HUES6 (cell line): ENCODE results near the gene ITIH4.

Source experiments
- H3K27ac ChIP-seq: 2 replicates; pipeline ENCODE4 v1.7.0; 2013; ENCODE audit warnings: low read depth, mild to moderate bottlenecking, low read length, inconsistent platforms
- H3K27me3 ChIP-seq: 2 replicates; pipeline ENCODE4 v1.6.1; 2013; ENCODE audit warnings: low read length; ENCODE audit not compliant: control insufficient read depth, insufficient read depth
- H3K36me3 ChIP-seq: 2 replicates; pipeline ENCODE4 v1.6.1; 2013; ENCODE audit warnings: low read length; ENCODE audit not compliant: control insufficient read depth, insufficient read depth
- H3K4me1 ChIP-seq: 2 replicates; pipeline ENCODE4 v1.6.1; 2013; ENCODE audit warnings: low read length; ENCODE audit not compliant: control insufficient read depth, insufficient read depth
- H3K4me3 ChIP-seq: 2 replicates; pipeline ENCODE4 v1.5.1; 2013; ENCODE audit warnings: low read depth, low read length
- H3K9ac ChIP-seq: one replicate; pipeline ENCODE4 v1.6.1; 2013; ENCODE audit warnings: mild to moderate bottlenecking, low read length
- H3K9me3 ChIP-seq: 2 replicates; pipeline ENCODE4 v1.6.1; 2013; ENCODE audit warnings: low read depth, low read length; ENCODE audit not compliant: control insufficient read depth, insufficient read depth

ITIH4 gene

DNA sequence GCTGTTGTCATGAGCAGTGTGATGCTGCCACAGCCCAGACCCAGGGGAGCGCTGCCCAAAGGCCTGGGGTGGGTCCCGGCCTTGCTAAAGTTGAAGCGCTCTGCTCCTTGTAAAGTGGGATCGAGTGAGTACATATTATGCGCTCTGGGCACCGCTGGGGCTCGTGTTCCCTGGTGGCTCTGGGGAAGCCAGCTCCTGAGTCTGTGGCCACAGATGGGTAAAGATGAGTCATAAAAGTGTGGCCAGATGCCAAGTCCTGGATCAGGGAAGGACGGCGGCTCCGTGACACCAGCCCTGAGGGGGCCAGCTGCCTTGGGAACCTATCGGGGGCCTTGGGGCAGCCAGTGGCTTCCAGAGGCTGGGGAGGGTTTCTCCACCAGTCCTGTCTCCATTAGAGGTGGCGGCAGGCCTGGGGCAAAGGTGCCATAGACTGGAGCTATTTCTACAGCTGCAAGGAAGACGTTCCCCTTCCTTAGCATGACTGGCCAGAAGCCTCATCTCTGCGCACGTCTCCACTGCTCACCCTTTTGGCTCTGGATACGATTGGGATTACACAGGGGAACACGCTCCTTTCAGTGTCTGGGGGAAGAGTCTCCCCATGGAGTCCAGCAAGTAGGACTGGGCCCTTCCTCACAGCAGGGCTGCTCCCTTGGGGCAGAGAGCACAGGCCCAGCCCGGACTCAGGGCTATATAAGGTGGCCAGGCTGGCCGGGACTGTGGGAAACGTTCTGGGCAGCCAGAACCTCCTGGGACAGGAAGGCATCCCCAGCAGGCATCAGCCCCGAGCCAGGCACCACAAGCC lies 1.2 kb upstream of the ITIH4 start:
- Histone ChIP-seq H3K27me3 (no peaks in the 10 kb centered on the region), H3K4me3 (no peak overlapping the region), H3K27ac (no peak overlapping the region), H3K9ac (no peak overlapping the region), H3K4me1 (peaks cover 9% of the 10 kb centered on the region; the same call in 1 of the 2 replicates), H3K9me3 (no peaks in the 10 kb centered on the region), H3K36me3 (0 out of 2 replicates have a peak, but pooled peaks cover 5% of the 10 kb centered on the region)

DNA sequence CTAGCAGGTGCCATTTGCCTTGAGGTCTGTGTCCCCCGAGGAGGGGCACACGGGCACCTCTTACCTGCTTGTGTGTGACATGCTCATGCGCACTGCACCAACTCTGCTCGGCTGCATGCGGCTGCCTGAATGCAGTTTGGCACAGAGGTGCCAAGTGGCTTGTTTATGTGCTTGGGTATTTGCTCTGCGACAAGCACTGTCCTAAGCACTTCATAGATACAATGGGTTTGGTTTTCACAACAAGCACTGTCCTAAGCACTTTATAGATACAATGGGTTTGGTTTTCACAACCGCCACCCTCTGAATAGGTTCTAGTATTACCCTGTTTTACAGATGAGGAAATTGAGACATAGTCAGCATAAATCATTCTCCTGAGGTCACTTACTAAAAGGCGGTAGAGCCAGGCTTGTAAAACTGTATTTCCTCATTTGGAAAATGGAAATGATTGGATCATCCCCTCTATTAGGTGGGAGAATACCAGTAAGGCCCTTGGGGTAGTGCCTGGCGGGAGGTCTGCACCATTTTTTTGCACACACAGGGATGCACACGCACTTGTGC lies 487 bp downstream of the ITIH4 start:
- Histone ChIP-seq H3K4me1 (peaks cover 4% of the 10 kb centered on the region; the same call in 1 of the 2 replicates), H3K9me3 (no peaks in the 10 kb centered on the region), H3K4me3 (no peak overlapping the region), H3K27me3 (no peaks in the 10 kb centered on the region), H3K27ac (no peak overlapping the region), H3K9ac (no peak overlapping the region), H3K36me3 (no peaks in the 10 kb centered on the region)

DNA sequence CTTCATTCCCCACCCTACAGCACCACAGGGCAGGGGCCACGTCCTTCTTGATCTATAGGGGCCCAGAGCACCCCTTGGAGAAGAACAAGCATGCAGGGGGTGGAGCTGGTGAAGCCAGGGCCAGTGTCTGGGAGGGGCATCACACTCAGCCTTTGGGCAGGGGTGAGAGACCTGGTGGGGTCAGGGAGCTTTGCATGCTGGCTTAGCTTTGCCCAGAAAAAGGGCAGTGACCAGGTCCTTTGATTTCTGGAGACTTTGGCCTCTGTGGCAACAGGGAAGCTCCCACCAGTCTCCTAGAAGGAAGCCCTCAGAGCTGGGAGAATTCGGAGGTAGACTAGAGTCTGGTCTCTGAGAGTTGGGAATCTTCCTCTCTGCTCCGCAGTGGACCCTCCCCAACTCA lies 990 bp downstream of the ITIH4 start:
- no peaks in the 10 kb centered on the region for H3K36me3 ChIP-seq
- no peaks in the 10 kb centered on the region for H3K4me1 ChIP-seq
- H3K4me3 ChIP-seq, result no peak overlapping the region
- H3K27me3 ChIP-seq, result no peaks in the 10 kb centered on the region
- no peak overlapping the region for H3K27ac ChIP-seq
- no peaks in the 10 kb centered on the region for H3K9me3 ChIP-seq
- no peak overlapping the region for H3K9ac ChIP-seq

DNA sequence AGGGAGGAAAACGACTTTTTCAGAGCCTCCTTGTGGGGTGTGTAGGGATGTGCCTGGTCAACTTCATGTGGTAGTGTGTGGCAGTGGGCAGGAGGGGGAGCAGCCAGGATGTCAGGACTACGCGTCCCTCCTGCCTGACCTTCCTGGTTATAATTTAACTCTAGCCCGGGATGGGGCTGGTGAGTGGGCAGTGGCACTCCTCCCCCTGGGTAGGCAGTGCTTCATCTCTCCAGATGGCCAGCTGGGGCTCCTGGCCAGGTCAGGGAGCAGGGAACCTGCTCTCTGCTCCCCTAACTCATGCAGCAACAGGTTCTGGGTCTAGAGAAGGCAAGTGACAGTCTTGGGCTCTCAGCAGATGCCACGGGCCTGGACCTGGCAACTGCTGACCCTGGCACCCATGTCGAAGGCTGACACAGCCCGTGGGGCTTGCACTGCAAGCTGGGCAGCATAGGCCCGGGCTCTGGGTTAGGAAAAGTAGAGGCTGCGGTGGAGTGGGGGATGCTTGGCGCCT lies 2.6 kb downstream of the ITIH4 start:
- Histone ChIP-seq H3K9ac (no peak overlapping the region), H3K27ac (no peak overlapping the region), H3K27me3 (no peaks in the 10 kb centered on the region), H3K4me1 (no peaks in the 10 kb centered on the region), H3K9me3 (no peaks in the 10 kb centered on the region), H3K36me3 (no peaks in the 10 kb centered on the region), H3K4me3 (no peak overlapping the region)

DNA sequence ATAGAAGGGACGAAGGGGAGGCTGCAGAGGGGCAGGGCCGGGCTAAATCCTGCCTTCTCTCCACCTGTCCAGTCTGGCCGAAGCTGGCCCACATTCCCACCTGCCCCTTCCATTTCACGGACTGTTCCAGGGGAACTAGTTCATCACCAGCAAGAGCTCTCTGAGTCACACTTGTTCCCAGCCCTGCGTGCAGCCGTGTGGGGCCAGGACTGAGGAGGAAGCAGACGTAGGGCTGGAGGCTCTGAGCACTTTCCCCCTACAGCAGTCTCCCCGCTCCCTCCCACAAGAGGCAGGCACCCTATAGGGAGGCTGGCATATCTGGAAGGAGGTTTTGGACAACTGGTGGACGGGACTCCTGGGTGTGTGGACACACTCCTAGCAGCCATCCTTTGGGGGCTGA lies 3.0 kb downstream of the ITIH4 start:
- H3K4me3 ChIP-seq, result no peak overlapping the region
- H3K9me3 ChIP-seq, result no peaks in the 10 kb centered on the region
- H3K4me1 ChIP-seq, result no peaks in the 10 kb centered on the region
- H3K9ac ChIP-seq, result no peak overlapping the region
- H3K36me3 ChIP-seq, result no peaks in the 10 kb centered on the region
- H3K27me3 ChIP-seq, result no peaks in the 10 kb centered on the region
- H3K27ac ChIP-seq, result no peak overlapping the region

DNA sequence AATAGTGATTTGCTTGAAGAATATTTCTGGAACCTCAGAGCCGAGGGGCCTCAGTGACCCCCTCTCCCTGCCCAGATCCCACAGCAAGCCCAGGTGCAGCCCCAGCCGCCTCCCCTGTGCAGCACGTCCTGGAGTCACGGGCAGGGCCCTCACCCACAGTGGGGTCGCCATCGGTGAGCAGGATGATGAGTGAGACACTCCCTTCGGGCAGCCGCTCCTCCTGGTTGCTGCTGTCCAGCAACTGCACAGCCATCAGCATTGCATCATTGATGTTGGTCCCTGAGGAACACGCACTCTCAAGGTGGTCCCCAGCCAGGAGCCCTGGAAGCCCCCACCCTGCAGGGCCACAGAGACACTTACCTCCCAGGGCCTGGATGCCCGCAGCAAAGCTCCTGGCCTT lies 6.4 kb downstream of the ITIH4 start:
- no peak overlapping the region for H3K9ac ChIP-seq
- H3K36me3 ChIP-seq, result no peaks in the 10 kb centered on the region
- H3K4me1 ChIP-seq, result peaks cover 13% of the 10 kb centered on the region
- H3K27ac ChIP-seq, result no peak overlapping the region
- H3K9me3 ChIP-seq, result no peaks in the 10 kb centered on the region
- H3K27me3 ChIP-seq, result no peaks in the 10 kb centered on the region
- no peak overlapping the region for H3K4me3 ChIP-seq

DNA sequence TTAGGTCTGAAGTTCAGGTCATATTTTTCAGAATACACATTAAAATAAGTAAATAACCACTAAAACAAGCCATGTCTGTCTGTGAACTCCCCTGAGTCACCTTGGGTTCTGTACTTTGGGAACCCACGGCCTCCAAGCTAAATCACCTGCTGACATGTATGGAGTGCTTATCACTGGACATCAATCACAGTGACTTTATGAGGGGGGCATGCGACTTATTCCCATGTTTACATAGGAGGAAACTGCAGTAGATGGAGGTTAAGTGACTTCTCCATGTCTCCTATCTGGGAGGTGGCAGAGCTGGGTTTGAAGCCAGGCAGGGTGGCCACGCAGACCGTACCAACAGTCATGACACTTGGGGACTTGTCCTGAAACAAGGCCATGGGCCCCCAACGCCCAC lies 8.1 kb downstream of the ITIH4 start:
- Histone ChIP-seq H3K27ac (no peak overlapping the region), H3K9ac (no peak overlapping the region), H3K4me3 (no peak overlapping the region), H3K4me1 (peaks cover 13% of the 10 kb centered on the region), H3K27me3 (no peaks in the 10 kb centered on the region), H3K9me3 (no peaks in the 10 kb centered on the region), H3K36me3 (no peaks in the 10 kb centered on the region)

DNA sequence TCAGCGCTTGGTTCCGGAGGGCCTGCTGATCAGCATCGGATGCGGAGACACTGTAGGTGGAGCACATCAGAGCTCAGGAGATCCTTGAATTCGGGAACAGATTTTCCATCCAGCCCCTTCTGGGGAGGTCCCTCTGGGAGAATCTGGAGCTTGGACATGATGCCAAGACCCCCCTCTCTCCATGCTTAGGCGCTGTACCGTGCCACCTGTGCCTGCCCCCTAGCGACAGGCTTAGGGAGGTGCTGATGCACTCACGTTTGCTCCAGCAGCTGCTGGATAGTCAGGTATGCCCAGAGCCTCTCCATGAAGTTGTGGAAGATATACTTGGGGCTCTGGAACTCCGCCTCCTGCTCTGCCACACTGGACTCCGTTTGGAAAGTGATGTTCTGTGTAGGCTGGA lies 9.7 kb downstream of the ITIH4 start:
- H3K9me3 ChIP-seq, result no peaks in the 10 kb centered on the region
- H3K36me3 ChIP-seq, result no peaks in the 10 kb centered on the region
- H3K27ac ChIP-seq, result no peak overlapping the region
- H3K27me3 ChIP-seq, result no peaks in the 10 kb centered on the region
- no peak overlapping the region for H3K9ac ChIP-seq
- H3K4me3 ChIP-seq, result no peak overlapping the region
- H3K4me1 ChIP-seq, result peaks cover 13% of the 10 kb centered on the region

DNA sequence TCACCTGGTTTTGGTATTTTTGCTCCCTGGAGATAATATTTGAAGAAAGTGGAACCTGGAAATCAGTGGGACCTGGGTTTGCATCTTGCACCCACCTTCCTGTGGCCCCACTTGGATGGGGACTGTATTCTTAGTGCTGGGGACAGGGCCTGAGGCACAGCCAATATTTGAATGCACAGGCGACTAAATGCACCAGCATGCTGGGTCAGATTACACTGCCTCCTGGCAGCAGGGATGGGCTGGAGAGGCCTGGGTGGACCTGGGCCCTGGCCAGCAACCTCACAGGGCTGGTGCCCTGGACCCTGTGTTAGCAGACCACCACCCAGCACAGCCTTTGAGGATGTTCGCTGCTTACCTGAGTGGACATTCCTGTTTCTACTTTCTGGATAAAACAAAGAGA lies 10.5 kb downstream of the ITIH4 start:
- Histone ChIP-seq H3K36me3 (no peaks in the 10 kb centered on the region), H3K9me3 (no peaks in the 10 kb centered on the region), H3K9ac (no peak overlapping the region), H3K27ac (no peak overlapping the region), H3K27me3 (no peaks in the 10 kb centered on the region), H3K4me1 (peaks cover 13% of the 10 kb centered on the region), H3K4me3 (no peak overlapping the region)

DNA sequence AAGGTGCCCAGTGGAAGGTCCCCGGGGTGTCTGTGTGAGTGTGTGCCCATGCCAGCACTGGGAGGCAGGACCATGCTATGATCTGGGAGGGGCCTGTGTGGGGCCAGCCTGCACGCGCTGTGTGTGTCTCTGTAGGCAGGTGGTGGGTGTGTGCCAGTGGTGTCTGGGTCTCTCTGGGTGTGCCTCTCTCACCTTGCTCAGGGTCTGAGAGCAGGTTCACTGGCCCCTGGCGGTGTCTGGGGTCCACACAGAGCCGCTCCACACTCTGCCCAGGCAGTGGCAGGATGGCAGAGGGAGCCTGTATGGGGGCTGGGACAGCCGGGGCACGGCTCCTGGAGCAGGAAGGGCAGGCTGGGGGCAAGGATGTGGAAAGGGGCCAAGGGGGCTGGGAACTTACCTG lies 12.6 kb downstream of the ITIH4 start:
- no peak overlapping the region for H3K4me3 ChIP-seq
- no peak overlapping the region for H3K9ac ChIP-seq
- no peaks in the 10 kb centered on the region for H3K9me3 ChIP-seq
- H3K4me1 ChIP-seq, result peaks cover 13% of the 10 kb centered on the region
- H3K36me3 ChIP-seq, result no peaks in the 10 kb centered on the region
- no peak overlapping the region for H3K27ac ChIP-seq
- H3K27me3 ChIP-seq, result no peaks in the 10 kb centered on the region

DNA sequence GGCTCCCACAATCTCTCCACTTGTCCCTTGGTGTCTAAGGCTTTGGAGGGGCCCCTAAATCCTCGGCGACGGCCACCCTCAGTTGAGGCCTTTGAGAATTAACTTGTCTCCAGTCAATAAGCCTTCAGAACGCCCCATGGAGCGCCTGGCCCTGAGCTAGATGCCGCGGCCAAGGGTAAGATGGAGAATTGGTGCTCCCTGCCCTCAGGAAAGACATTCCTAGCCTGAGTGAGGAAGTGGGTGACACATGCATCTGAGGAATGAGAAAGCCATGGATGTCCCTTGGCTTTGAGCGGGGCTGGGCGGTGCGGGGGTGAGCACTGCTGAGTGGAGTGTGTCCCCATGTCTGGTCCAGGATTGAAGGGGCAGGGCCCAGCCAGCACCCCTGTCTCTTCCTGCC lies 13.3 kb downstream of the ITIH4 start:
- Histone ChIP-seq H3K4me3 (no peak overlapping the region), H3K27ac (no peak overlapping the region), H3K36me3 (no peaks in the 10 kb centered on the region), H3K4me1 (peaks cover 13% of the 10 kb centered on the region), H3K27me3 (no peaks in the 10 kb centered on the region), H3K9ac (no peak overlapping the region), H3K9me3 (no peaks in the 10 kb centered on the region)
